ENCODE measurements around the gene NEK2. TPM values are rescaled to one million over a fixed set of nuclear protein-coding genes. Genes with fewer than 3 reads are reported as not detected.
A peak's percentile ranks its signal among the peaks of the same experiment; 100 is the strongest.
"Not testable (repeated sequence)": the region's sequence is repeated elsewhere in the genome, so short reads cannot be mapped to it uniquely, and the experiment has no call there.

The NEK2 gene
- total RNA-seq, 1 experiment from 2014 or later = 35.0 TPM

- Histone ChIP-seq H2AFZ (ENCODE audit: low read length) (no peak overlapping the region), H3K4me2 (ENCODE audit: low read depth, low read length, poor library complexity, severe bottlenecking) (no peak overlapping the region), H3K4me1 (ENCODE audit: low read length) (peaks cover 14% of the 10 kb centered on the region), H3K9me2 (replicated peaks; ENCODE audit: insufficient read depth, low read length) (no peaks in the 10 kb centered on the region), H3K9ac (ENCODE audit: low read length) (no peak overlapping the region), H3K27me3 (ENCODE audit: low read length) (no peaks in the 10 kb centered on the region), H3K9me3 (ENCODE audit: low read length) (no peaks in the 10 kb centered on the region), H3K36me3 (ENCODE audit: insufficient read depth, low read length) (no peaks in the 10 kb centered on the region), H3K4me3 (ENCODE audit: low read length) (no peak overlapping the region), H4K20me1 (ENCODE audit: insufficient read depth, low read depth, low read length) (no peaks in the 10 kb centered on the region), H3K27ac (ENCODE audit: low read length) (no peak overlapping the region), H3K79me2 (ENCODE audit: low read length) (no peaks in the 10 kb centered on the region)
- no peak for DNase-seq
Observed at GRCh38 chr1:211684791-211685190, 9.4 kb upstream of the NEK2 start.

- Histone ChIP-seq H3K9ac (ENCODE audit: low read length) (no peak overlapping the region), H3K36me3 (ENCODE audit: insufficient read depth, low read length) (no peaks in the 10 kb centered on the region), H3K4me2 (ENCODE audit: low read depth, low read length, poor library complexity, severe bottlenecking) (no peak overlapping the region), H3K9me3 (ENCODE audit: low read length) (no peaks in the 10 kb centered on the region), H3K27ac (ENCODE audit: low read length) (no peak overlapping the region), H3K79me2 (ENCODE audit: low read length) (no peaks in the 10 kb centered on the region), H3K9me2 (replicated peaks; ENCODE audit: insufficient read depth, low read length) (no peaks in the 10 kb centered on the region), H3K4me3 (ENCODE audit: low read length) (no peak overlapping the region), H3K4me1 (ENCODE audit: low read length) (peaks cover 14% of the 10 kb centered on the region), H4K20me1 (ENCODE audit: insufficient read depth, low read depth, low read length) (no peaks in the 10 kb centered on the region), H2AFZ (ENCODE audit: low read length) (no peak overlapping the region), H3K27me3 (ENCODE audit: low read length) (no peaks in the 10 kb centered on the region)
- no peak for DNase-seq
Observed at GRCh38 chr1:211684331-211684730, 8.9 kb upstream of the NEK2 start.

- no peak for DNase-seq
- no peak overlapping the region for H2AFZ ChIP-seq (ENCODE audit: low read length)
- H3K4me3 ChIP-seq (ENCODE audit: low read length) = no peak overlapping the region
- H3K4me1 ChIP-seq (ENCODE audit: low read length) = peaks cover 14% of the 10 kb centered on the region
- no peak overlapping the region for H3K4me2 ChIP-seq (ENCODE audit: low read depth, low read length, poor library complexity, severe bottlenecking)
- H4K20me1 ChIP-seq (ENCODE audit: insufficient read depth, low read depth, low read length) = no peaks in the 10 kb centered on the region
- no peak overlapping the region for H3K27ac ChIP-seq (ENCODE audit: low read length)
- no peaks in the 10 kb centered on the region for H3K9me3 ChIP-seq (ENCODE audit: low read length)
- no peaks in the 10 kb centered on the region for H3K27me3 ChIP-seq (ENCODE audit: low read length)
- no peaks in the 10 kb centered on the region for H3K36me3 ChIP-seq (ENCODE audit: insufficient read depth, low read length)
- no peaks in the 10 kb centered on the region for H3K79me2 ChIP-seq (ENCODE audit: low read length)
- no peaks in the 10 kb centered on the region for H3K9me2 ChIP-seq (replicated peaks; ENCODE audit: insufficient read depth, low read length)
- no peak overlapping the region for H3K9ac ChIP-seq (ENCODE audit: low read length)
Observed at GRCh38 chr1:211683396-211684297, 8.2 kb upstream of the NEK2 start.

- H3K4me2 ChIP-seq (ENCODE audit: low read depth, low read length, poor library complexity, severe bottlenecking); H3K79me2 ChIP-seq (ENCODE audit: low read length); H3K27me3 ChIP-seq (ENCODE audit: low read length); H3K4me3 ChIP-seq (ENCODE audit: low read length); H3K27ac ChIP-seq (ENCODE audit: low read length); H3K36me3 ChIP-seq (ENCODE audit: insufficient read depth, low read length); DNase-seq; H3K9me3 ChIP-seq (ENCODE audit: low read length); H2AFZ ChIP-seq (ENCODE audit: low read length); H4K20me1 ChIP-seq (ENCODE audit: insufficient read depth, low read depth, low read length); H3K9me2 ChIP-seq (replicated peaks; ENCODE audit: insufficient read depth, low read length); H3K9ac ChIP-seq (ENCODE audit: low read length): not testable (repeated sequence)
- H3K4me1 ChIP-seq (ENCODE audit: low read length) = peaks cover 17% of the 10 kb centered on the region
Observed at GRCh38 chr1:211682186-211682585, 6.8 kb upstream of the NEK2 start.

GRCh38 chr1:211680752-211681327, 5.4 kb upstream of the NEK2 start:
- Histone ChIP-seq H3K36me3 (ENCODE audit: insufficient read depth, low read length) (no peaks in the 10 kb centered on the region), H3K27me3 (ENCODE audit: low read length) (no peaks in the 10 kb centered on the region), H3K4me1 (ENCODE audit: low read length) (peaks cover 27% of the 10 kb centered on the region), H3K4me3 (ENCODE audit: low read length) (no peak overlapping the region), H3K79me2 (ENCODE audit: low read length) (no peaks in the 10 kb centered on the region), H3K9ac (ENCODE audit: low read length) (no peak overlapping the region), H3K9me3 (ENCODE audit: low read length) (no peaks in the 10 kb centered on the region), H3K27ac (ENCODE audit: low read length) (no peak overlapping the region), H3K4me2 (ENCODE audit: low read depth, low read length, poor library complexity, severe bottlenecking) (peak overlapping the region; percentile 54), H4K20me1 (ENCODE audit: insufficient read depth, low read depth, low read length) (no peaks in the 10 kb centered on the region), H2AFZ (ENCODE audit: low read length) (no peak overlapping the region), H3K9me2 (replicated peaks; ENCODE audit: insufficient read depth, low read length) (no peaks in the 10 kb centered on the region)
- DNase-seq = peak; percentile 94

GRCh38 chr1:211677659-211678058, 2.2 kb upstream of the NEK2 start:
- Histone ChIP-seq H3K9me2 (replicated peaks; ENCODE audit: insufficient read depth, low read length) (no peaks in the 10 kb centered on the region), H3K27ac (ENCODE audit: low read length) (no peak overlapping the region), H3K9me3 (ENCODE audit: low read length) (no peaks in the 10 kb centered on the region), H3K79me2 (ENCODE audit: low read length) (peaks cover 12% of the 10 kb centered on the region), H4K20me1 (ENCODE audit: insufficient read depth, low read depth, low read length) (no peaks in the 10 kb centered on the region), H3K27me3 (ENCODE audit: low read length) (no peaks in the 10 kb centered on the region), H2AFZ (ENCODE audit: low read length) (no peak overlapping the region), H3K9ac (ENCODE audit: low read length) (no peak overlapping the region), H3K4me2 (ENCODE audit: low read depth, low read length, poor library complexity, severe bottlenecking) (no peak overlapping the region), H3K4me3 (ENCODE audit: low read length) (no peak overlapping the region), H3K4me1 (ENCODE audit: low read length) (peaks cover 40% of the 10 kb centered on the region), H3K36me3 (ENCODE audit: insufficient read depth, low read length) (no peaks in the 10 kb centered on the region; the same call in 1 of the 2 replicates)
- DNase-seq = no peak

- H3K4me2 ChIP-seq (ENCODE audit: low read depth, low read length, poor library complexity, severe bottlenecking) = no peak overlapping the region
- H3K79me2 ChIP-seq (ENCODE audit: low read length) = peaks cover 12% of the 10 kb centered on the region
- H3K27ac ChIP-seq (ENCODE audit: low read length) = no peak overlapping the region
- no peaks in the 10 kb centered on the region; the same call in 1 of the 2 replicates for H3K36me3 ChIP-seq (ENCODE audit: insufficient read depth, low read length)
- no peaks in the 10 kb centered on the region for H3K9me3 ChIP-seq (ENCODE audit: low read length)
- no peaks in the 10 kb centered on the region for H4K20me1 ChIP-seq (ENCODE audit: insufficient read depth, low read depth, low read length)
- H2AFZ ChIP-seq (ENCODE audit: low read length) = no peak overlapping the region
- no peak overlapping the region for H3K4me3 ChIP-seq (ENCODE audit: low read length)
- no peak overlapping the region for H3K9ac ChIP-seq (ENCODE audit: low read length)
- peaks cover 44% of the 10 kb centered on the region for H3K4me1 ChIP-seq (ENCODE audit: low read length)
- no peaks in the 10 kb centered on the region for H3K9me2 ChIP-seq (replicated peaks; ENCODE audit: insufficient read depth, low read length)
- DNase-seq = no peak
- no peaks in the 10 kb centered on the region for H3K27me3 ChIP-seq (ENCODE audit: low read length)
Observed at GRCh38 chr1:211676761-211677160, 1.3 kb upstream of the NEK2 start.

- Histone ChIP-seq H2AFZ (ENCODE audit: low read length) (peak overlapping the region; percentile 97), H4K20me1 (ENCODE audit: insufficient read depth, low read depth, low read length) (no peaks in the 10 kb centered on the region), H3K36me3 (ENCODE audit: insufficient read depth, low read length) (peaks cover 2% of the 10 kb centered on the region; the same call in 1 of the 2 replicates), H3K79me2 (ENCODE audit: low read length) (peaks cover 12% of the 10 kb centered on the region), H3K4me2 (ENCODE audit: low read depth, low read length, poor library complexity, severe bottlenecking) (peak overlapping the region; percentile 90), H3K9me3 (ENCODE audit: low read length) (no peaks in the 10 kb centered on the region), H3K4me1 (ENCODE audit: low read length) (peaks cover 39% of the 10 kb centered on the region), H3K27me3 (ENCODE audit: low read length) (no peaks in the 10 kb centered on the region), H3K4me3 (ENCODE audit: low read length) (peak overlapping the region; percentile 90), H3K9ac (ENCODE audit: low read length) (peak overlapping the region; percentile 85), H3K9me2 (replicated peaks; ENCODE audit: insufficient read depth, low read length) (no peaks in the 10 kb centered on the region), H3K27ac (ENCODE audit: low read length) (no peak overlapping the region)
- no peak for DNase-seq
Observed at GRCh38 chr1:211676106-211676583, 724 bp upstream of the NEK2 start.

Measured in Karpas-422 (cell line).